GM21737 (cell line): ENCODE results near the gene TRIM7.
"Not testable (repeated sequence)": the region's sequence is repeated elsewhere in the genome, so short reads cannot be mapped to it uniquely, and the experiment has no call there.

ENCODE experiments used
- ATAC-seq: cut with Tn5 transposase; IDR thresholded peaks from one replicate; pipeline ENCODE4 v1.9.1; 2021; ENCODE audit warnings: mild to moderate bottlenecking, moderate library complexity; ENCODE audit not compliant: unreplicated experiment

The TRIM7 gene

DNA sequence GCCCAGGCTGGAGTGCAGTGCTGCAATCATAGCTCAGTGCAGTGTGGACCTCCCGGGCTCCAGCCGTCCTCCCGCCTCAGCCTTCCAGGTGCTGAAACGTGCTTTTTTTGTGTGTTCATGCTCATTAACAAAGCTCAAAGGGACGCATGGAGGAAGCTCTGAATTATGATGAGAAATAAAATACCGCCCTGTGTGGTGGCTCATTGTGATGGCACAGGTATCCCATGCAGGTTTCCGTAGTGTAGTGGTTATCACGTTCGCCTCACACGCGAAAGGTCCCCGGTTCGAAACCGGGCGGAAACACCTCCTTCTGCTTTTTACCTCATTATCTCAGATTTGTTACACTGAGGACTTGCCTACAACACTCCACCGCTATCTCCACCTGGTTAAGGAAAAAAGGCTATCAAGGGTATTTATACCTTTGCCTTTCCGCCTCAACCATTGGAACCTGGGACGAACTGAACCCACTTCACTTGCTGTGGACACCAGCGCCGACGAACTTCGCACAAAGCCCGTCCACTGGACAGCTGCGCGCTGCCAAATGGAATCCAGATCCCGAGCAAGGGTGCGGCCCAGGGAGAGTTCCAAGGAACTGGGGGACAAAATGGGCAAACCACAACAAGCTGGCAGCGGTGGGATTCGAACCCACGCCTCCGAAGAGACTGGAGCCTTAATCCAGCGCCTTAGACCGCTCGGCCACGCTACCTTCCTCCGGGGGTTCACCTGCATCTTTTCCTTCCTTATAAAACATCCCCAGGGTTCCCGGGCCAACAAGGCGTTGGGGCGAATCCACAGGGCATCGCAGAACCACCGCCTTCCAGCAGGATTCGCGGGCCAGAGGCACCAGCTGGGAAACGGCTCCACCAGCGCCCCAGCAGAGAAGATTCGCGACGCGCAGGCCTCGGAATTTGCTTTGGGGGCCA lies 31.3 kb downstream of the TRIM7 start:
- ATAC-seq = peak; percentile 48

DNA sequence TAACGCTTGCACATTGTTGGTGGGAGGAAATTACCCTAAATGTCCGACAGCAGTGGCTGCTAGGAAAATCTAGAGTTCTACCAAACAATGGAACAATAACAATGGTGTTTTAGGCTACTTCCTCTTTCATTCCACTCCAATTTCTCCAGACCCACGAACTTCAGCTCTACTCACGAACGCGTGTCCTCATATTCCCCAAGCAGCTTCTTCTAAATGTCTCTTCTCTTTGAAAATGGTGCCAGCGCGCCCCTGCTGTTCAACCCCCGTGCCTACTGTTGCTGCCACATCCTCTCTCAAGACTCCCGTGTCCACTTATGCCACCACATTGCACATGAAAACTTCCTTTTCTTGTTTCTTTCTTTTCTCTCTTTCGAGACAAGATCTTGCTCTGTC lies 32.0 kb downstream of the TRIM7 start:
- ATAC-seq = peak; percentile 37

DNA sequence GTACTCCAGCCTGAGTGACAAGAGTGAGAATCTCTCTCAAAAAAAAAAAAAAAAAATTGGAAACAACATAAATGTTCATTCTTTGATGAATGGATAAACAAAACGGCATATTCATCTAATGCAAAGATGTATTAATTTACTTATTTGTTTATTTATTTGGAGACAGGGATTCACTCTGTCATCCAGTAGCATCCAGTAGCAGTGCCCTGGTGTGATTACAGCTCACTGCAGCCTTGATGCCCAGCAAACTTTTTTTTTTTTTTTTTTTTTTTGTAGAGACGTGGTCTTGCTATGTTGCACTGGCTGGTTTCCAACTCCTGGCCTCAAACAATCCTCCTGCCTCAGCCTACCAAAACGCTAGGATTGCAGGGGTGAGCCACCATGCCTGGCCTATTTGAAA lies 33.2 kb downstream of the TRIM7 start:
- no peak for ATAC-seq

DNA sequence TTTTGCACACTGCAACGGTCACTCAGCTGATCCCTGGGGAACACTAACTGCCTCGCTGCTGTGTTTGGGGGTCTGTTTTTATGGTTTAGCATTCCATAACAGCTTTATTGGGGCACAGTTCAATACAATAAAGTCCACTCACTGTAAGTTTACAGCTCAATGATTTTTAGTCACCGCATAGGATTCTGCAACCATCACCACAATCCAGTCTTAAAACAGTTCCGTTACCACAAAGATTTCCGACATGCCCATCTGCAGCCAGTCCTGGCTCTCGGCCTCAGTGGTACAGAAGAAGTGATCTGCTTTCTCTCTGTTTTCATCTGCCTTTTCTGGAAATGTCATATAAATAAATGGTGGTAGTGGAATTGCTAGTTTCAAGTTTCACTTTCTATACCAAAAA lies 34.0 kb downstream of the TRIM7 start:
- ATAC-seq = no peak

DNA sequence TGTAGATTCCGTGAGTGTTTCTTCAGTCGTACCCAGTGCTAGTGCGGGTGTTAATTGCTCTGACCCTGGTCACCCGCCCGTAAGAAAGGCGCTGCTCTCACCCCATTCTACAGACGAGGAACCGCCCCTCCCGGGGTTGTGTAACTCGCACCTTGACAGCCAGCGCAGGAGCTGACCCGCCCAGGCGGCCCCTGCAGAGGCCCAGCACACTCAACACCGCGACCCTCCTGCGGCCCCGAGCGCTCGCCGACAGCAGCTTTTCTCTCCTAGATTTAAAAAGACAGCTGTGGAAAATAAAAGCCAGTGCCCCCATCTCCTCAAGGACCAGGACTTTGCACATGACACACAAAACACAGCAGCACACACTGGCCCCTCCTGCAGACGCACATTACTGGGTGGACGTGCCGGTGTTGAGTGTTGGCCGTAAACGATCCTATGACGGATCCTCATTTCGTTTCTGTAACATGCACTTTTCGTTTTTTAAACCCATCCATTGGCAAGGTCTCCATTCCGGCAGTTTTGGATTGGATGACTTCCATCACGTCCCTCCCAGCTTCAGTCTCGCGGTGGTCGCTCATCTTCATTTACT lies 34.7 kb downstream of the TRIM7 start:
- ATAC-seq = no peak

DNA sequence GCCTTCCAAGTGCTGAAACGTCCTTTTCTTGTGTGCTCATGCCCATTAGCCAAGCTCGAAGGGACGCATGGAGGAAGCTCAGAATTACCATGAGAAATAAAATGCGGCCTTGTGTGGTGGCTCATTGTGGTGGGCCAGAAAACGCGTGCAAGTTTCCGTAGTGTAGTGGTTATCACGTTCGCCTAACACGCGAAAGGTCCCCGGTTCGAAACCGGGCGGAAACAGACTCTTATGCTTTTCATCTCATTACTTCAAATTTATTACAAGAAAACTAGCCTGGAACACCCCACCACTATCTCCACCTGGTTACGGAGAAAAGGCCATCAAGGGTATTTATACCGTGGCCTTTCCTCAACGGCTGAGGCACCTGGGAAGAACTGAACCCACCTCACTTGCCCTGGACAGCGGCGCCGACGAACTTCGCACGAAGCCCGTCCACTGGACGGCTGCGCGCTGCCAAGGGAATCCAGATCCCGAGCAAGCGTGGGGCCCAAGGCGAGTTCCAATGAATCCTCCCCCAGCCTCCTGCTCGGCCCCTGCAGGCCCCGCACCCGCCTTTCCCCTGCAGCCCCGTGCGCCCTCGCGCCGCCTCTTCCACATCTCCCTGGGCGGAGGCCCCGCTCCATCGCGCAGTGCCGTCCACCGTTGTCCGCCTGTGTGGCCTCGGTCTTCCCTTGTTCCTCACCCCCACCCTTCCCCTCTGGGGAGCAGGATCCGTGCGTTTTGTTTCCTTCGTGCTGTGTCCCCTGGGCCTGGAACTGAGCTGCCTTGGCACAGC lies 35.3 kb downstream of the TRIM7 start:
- ATAC-seq = not testable (repeated sequence)

DNA sequence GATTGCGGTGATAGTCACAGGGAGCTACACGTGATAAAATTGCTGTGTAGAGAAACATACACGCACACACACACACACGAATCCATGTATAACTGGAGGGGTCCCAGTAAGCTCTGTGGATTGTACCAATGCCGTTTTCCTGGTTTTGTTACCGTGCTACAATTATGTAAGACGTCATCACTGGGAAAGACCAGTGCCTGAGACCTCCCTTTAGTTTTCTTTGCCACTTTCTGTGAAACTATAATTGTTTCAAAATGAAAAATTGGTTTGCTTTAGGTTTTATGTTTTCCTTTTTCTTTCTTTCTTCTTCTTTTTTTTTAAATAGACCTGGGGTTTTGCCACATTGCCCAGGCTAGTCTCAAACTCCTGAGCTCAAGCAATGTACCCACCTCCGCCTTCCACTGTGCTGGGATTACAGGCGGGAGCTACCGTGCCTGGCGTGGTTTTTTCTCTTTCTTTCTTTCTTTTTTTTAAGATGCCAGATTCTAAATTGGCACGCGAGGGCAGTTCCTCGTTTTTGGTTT lies 36.3 kb downstream of the TRIM7 start:
- no peak for ATAC-seq

DNA sequence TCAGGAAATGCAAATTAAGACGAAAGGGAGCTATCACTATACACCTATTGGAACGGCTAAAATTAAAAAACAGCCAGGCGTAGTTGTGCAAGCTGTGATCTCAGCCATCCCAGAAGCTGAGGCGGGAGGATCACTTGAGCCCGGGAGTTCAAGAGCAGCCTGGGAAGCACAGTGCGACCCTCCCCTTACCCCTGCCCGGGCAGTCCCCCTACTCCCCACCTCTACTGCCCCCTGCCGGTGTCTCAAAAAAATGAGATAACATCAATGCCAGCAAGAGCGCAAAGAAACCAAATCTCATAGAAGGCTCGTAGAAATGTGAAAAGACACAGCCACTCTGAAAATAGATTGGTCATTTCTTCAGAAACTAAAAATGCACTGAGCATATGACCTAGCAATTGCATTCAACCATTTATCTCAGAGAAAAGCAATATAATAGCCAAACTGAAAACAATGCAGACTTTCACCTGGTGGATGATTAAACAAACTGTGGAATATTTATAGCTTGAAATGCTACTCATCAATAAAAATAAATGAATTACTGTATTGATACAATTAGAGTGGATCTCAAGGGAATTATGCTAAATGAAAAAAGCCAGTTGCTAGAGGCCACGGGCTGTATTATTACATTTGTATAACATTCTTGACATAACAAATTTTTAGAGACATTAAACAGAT lies 37.0 kb downstream of the TRIM7 start:
- no peak for ATAC-seq

DNA sequence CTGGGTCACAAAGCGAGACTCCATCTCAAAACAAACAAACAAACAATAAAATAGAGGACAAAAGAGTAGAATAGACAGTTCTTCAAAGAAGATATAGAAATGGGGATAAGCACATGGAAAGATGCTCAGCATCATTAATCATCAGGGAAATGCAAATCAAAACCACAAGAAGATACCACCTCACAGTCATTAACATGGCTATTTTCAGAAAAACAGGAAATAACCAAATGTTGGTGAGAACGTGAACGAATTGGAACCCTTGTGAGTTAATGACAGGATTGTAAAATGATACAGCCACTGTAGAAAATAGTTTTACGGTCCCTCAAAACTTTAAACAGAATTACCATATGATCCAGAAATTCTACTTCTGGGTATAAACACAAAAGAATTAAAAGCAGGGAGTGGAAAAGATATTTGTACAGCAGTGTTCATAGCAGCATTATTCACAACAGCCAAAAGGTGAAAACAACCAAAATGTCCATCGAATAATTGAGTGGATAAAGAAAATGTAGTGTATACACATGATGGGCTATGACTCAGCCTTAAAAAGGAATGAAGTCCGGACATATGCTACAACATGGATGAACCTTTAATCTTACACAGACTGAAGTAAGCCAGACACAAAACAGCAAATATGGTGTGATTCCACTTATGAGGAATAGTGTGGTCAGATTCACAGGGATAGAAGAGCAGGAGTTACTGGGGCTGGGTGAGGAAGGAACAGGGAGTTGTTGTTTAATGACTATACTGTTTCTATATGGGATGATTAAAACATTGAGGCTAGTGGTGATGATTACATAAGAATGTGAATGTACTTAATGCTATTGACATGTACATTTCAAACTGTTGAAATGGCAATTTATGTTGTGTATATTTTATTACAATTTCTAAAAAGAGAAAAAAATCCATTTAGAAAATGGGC lies 37.9 kb downstream of the TRIM7 start:
- no peak for ATAC-seq

DNA sequence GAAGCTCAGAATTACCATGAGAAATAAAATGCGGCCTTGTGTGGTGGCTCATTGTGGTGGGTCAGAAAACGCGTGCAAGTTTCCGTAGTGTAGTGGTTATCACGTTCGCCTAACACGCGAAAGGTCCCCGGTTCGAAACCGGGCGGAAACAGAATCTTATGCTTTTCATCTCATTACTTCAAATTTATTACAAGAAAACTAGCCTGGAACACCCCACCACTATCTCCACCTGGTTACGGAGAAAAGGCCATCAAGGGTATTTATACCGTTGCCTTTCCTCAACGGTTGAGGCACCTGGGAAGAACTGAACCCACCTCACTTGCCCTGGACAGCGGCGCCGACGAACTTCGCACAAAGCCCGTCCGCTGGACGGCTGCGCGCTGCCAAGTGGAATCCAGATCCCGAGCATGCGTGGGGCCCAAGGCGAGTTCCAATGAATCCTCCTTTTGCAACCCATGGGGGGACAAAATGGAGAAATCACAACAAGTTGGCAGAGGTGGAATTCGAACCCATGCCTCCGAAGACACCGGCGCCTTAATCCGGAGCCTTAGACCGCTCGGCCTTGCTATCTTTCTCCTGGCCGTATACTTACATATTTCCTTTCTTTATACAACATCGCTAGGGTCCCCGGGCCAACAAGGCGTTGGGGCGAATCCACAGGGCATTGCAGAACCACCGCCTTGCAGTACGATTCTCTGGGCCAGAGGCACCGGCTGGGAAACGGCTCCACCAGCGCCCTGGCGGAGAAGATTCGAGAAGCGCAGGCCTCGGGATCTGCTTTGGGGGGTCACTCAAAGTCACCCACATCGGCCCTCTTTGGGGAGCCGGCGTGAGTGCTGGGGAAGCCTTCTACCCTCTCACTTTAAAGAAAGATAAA lies 40.7 kb downstream of the TRIM7 start:
- ATAC-seq = no peak

DNA sequence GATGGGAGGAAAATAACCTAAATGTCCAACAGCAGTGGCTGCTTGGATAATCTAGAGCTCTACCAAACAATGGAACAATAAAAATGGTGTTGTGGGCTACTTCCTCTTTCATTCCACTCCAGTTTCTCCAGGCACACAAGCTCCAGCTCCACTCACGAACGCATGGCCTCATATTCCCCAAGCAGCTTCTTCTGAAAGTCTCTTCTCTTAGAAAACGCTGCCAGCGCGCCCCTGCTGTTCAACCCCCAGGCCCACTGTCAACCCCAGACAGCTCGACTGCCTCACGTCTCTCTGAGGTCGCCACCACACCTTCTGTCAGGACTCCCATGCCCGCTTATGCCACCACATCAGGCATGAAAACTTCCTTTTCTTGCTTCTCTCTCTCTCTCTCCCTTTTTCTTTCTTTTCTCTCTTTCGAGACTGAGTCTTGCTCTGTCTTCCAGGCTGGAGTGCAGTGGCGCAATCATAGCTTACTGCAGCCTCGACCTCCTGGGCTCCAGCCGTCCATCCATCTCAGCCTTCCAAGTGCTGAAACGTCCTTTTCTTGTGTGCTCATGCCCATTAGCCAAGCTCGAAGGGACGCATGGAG lies 41.4 kb downstream of the TRIM7 start:
- ATAC-seq = no peak

DNA sequence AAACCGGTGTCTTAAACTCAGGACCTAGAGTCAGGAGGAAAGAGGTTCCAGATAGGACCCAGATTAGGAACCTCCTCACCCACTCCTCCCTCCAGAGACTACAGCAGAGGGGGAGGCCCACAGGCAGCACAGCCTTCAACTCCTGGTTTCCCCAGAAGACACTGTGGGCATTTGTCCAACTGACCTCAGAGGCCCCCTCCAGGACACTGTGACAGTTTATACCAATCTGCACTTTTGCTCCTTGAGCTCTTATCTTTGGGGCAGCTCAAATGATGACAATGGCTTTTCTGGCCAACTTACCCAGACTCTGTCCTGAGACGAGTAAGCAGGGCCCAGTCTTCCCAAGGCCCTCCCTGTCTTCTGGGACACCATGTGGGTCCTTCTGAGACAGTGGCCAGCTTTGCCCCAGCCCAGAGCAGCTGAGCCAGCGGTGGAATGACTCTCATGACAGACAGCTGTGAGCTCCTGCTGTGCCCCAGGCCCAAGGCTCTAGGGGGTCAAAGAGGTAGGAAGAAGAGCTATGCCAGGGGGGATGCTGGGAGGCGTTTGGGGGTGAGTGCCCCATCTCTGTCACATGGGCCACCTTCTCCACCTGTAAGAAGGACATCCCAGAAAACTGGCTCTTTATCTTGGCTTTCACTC lies 43.3 kb downstream of the TRIM7 start:
- no peak for ATAC-seq

DNA sequence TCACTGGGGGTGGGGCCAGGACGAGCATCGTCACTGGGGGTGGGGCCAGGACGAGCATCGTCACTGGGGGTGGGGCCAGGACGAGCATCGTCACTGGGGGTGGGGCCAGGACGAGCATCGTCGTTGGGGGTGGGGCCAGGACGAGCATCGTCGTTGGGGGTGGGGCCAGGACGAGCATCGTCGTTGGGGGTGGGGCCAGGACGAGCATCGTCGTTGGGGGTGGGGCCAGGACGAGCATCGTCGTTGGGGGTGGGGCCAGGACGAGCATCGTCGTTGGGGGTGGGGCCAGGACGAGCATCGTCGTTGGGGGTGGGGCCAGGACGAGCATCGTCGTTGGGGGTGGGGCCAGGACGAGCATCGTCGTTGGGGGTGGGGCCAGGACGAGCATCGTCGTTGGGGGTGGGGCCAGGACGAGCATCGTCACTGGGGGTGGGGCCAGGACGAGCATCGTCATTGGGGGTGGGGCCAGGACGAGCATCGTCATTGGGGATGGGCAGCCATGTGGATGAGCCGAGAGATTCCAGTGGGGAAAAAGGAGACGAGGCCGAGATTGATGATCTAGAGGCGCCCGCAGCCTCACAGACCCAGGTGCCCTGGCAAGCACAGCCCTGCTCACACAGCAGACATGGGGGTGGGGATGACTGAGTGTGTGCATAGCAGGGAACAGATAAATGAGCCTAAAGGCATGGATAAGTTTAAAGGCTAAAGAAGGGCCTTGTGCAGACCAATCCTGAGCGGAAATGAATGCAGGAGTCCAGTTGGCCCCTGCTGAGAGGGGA lies 44.1 kb downstream of the TRIM7 start:
- ATAC-seq = not testable (repeated sequence)

DNA sequence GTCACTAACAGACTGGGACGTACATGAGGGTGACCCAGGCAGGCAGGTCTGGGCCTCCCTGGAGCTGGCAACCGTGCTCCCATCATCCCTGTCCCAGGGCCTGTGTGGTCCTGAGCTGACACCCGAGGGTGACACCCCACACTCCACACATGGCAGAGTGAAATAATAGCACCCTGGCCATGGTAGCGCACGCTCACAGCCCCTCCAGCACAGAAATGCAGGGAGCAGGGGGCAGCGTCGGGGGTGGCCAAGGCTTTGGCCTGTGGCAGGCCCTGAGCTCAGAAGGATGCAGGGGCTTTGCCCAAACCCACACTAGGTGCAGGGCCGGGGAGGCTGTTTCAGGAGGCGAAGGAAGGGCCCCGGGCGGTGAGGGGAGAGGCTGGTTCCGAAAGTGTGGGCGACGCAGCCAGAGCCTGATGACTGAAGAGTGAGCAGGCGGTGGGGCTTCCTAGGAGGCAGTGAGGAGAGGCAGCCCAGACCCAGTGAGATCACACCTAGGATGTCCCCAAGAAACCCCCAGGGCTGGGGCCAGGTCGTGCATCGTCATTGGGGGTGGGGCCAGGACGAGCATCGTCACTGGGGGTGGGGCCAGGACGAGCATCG lies 44.7 kb downstream of the TRIM7 start:
- ATAC-seq = no peak

DNA sequence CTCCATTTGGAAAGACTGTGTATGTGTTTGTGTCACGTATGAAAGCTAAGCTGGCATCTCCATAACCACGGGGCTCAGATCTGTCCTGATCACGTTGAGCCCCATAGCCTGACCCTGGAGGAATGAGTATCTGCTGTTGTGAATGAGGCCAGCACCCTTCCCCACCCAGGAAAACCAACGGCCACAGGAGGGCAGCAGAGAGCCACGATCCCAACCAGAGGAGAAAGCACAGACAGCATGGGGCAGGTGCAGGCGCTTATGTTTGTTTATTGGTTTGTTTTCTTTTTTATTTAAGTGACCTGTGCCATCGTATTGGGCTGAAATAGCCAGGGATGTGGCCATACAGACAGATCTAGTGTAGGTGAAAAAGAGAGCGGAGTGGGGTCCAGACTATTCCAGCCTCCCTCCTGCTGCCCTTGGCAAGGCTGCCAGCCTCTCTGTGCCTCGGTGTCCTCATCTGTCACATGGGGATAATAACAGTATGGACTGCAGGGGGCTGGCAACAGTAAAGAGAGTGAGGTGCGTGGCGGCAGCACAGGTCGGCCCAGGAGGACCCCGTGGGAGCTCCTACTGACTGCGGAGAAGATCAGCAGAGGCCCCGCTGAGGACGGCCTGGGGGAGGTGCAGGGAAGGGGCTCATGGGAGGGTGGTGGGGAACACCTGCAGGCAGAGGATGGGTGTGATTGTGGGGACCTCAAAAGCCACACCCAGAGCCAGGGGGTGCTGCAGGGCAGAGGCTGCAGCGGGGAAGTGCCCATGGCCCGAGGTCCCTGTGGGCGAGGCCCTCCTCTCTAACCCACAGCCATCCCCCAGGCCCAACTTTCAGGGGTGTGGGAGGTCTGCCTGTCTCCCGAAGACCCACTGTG lies 45.5 kb downstream of the TRIM7 start:
- peak; percentile 67 for ATAC-seq

DNA sequence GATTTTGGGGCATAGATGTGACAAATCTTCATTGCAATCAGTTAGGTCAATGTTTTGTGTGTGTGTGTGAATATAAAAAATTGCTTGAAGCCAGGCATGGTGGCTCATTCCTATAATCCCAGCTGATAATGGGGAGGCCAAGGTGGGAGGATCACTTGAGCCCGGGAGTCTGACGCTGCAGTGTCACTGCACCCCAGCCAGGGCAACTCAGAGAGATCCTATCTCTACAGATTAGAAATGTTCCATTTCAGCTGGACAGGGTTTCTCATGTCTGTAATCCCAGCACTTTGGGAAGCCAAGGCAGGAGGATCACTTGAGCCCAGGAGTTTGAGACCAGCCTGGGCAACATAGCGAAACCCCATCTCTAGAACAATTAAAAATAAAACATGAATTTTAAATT lies 46.1 kb downstream of the TRIM7 start:
- ATAC-seq = no peak
